Osteocyte (in vitro differentiated cells): Measurements from ENCODE around the gene NKIRAS1. TPM values are rescaled to one million over a fixed set of nuclear protein-coding genes. Genes with fewer than 3 reads are reported as not detected.

Experiments
- DNase-seq: peaks from one replicate; pipeline ENCODE4 v3.0.0; 2021; ENCODE audit warnings: mixed read lengths; ENCODE audit not compliant: unreplicated experiment; ENCODE audit errors: extremely low spot score
- H3K27ac Mint-ChIP-seq: one replicate; pipeline ENCODE4 v1.8.0; 2021; ENCODE audit warnings: mild to moderate bottlenecking, mixed read lengths; ENCODE audit not compliant: unreplicated experiment
- H3K27me3 Mint-ChIP-seq: one replicate; pipeline ENCODE4 v1.8.0; 2021; ENCODE audit warnings: mixed read lengths; ENCODE audit not compliant: unreplicated experiment
- H3K36me3 Mint-ChIP-seq: one replicate; pipeline ENCODE4 v1.8.0; 2021; ENCODE audit warnings: mixed read lengths; ENCODE audit not compliant: unreplicated experiment
- H3K4me1 Mint-ChIP-seq: one replicate; pipeline ENCODE4 v1.8.0; 2021; ENCODE audit warnings: mixed read lengths; ENCODE audit not compliant: unreplicated experiment
- H3K4me3 Mint-ChIP-seq: one replicate; pipeline ENCODE4 v1.8.0; 2021; ENCODE audit warnings: mild to moderate bottlenecking, moderate library complexity, mixed read lengths; ENCODE audit not compliant: unreplicated experiment
- H3K9me3 Mint-ChIP-seq: one replicate; pipeline ENCODE4 v1.8.0; 2021; ENCODE audit warnings: mixed read lengths; ENCODE audit not compliant: unreplicated experiment
- total RNA-seq: library from RNA; stranded (reverse); gene quantifications from 2 replicates; pipeline ENCODE4 v1.2.1, GENCODE V29; 2021
- TF ChIP-seq, protein P1 (sequence below): fragments of 200-600 bp; sonication (generic); IDR thresholded peaks from 2 replicates; pipeline ENCODE4 v1.5.0; 2021; ENCODE audit warnings: antibody characterized with exemption, mild to moderate bottlenecking, moderate library complexity

Gene NKIRAS1
- total RNA-seq, 1 donor from 2014 or later: 13.1 TPM

DNA sequence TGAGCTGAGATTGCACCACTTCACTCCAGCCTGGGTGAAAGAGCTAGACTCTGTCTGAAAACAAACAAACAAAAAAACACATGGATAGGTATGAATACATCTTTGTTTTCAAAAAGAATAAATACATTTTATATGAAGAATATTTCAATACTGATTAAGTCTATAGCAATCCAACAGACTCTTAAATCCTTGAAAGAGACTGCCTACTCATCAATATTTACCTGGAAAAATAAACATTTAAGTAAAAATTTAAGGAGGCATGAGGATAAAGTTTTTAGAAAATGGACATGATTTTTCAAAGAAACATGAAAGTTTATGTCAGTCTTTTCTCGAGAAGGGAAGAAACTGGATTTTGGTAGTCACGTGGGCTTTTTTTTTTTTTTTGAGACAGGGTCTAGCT is 5.4 kb downstream of the NKIRAS1 start:
- TF ChIP-seq, protein P1, sequence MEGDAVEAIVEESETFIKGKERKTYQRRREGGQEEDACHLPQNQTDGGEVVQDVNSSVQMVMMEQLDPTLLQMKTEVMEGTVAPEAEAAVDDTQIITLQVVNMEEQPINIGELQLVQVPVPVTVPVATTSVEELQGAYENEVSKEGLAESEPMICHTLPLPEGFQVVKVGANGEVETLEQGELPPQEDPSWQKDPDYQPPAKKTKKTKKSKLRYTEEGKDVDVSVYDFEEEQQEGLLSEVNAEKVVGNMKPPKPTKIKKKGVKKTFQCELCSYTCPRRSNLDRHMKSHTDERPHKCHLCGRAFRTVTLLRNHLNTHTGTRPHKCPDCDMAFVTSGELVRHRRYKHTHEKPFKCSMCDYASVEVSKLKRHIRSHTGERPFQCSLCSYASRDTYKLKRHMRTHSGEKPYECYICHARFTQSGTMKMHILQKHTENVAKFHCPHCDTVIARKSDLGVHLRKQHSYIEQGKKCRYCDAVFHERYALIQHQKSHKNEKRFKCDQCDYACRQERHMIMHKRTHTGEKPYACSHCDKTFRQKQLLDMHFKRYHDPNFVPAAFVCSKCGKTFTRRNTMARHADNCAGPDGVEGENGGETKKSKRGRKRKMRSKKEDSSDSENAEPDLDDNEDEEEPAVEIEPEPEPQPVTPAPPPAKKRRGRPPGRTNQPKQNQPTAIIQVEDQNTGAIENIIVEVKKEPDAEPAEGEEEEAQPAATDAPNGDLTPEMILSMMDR: no peak
- Mint-ChIP-seq H3K27ac (no peak overlapping the region), H3K4me3 (no peak overlapping the region), H3K27me3 (no peaks in the 10 kb centered on the region), H3K36me3 (peaks cover 18% of the 10 kb centered on the region), H3K4me1 (peaks cover 23% of the 10 kb centered on the region), H3K9me3 (no peaks in the 10 kb centered on the region)
- no peak for DNase-seq

DNA sequence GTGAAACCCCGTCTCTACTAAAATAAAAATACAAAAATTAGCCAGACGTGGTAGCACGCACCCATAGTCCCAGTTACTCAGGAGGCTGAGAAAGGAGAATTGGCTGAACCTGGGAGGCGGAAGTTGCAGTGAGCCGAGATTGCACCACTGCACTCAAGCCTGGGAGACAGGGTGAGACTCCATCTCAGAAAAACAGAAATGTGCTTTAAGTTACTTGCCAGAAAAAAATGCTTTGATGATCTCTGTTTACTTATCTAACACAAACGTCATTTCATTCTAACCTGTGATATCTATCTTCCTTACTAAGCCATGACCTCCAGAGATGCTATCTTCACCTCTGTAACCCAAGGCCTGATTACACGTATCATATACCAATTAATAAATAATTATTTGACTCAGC is 7.4 kb downstream of the NKIRAS1 start:
- no peaks in the 10 kb centered on the region for H3K27me3 Mint-ChIP-seq
- H3K9me3 Mint-ChIP-seq: no peaks in the 10 kb centered on the region
- DNase-seq: no peak
- TF ChIP-seq, protein P1: no peak
- H3K4me1 Mint-ChIP-seq: peaks cover 6% of the 10 kb centered on the region
- H3K36me3 Mint-ChIP-seq: peaks cover 32% of the 10 kb centered on the region
- H3K27ac Mint-ChIP-seq: no peak overlapping the region
- H3K4me3 Mint-ChIP-seq: no peak overlapping the region

DNA sequence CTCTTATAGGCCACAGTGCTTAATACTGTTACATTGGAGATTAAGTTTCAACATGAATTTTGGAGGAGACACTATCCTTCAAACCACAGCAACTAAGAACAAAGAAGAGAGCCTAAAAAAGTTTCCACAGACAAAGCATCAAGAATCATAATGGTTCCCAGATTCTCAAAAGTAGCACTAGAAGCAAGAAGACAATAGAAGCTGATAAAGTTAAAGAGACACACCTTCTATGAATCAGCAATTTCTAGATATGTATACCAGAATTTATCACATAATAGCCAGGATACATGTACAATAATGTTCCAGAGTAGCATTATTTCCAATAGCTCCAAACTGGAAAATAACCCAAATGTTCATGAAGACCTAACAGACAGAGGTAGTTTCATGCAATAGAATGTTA is 12.2 kb downstream of the NKIRAS1 start:
- DNase-seq: no peak
- TF ChIP-seq, protein P1: no peak
- Mint-ChIP-seq H3K9me3 (no peaks in the 10 kb centered on the region), H3K4me1 (no peaks in the 10 kb centered on the region), H3K27me3 (no peaks in the 10 kb centered on the region), H3K4me3 (no peak overlapping the region), H3K27ac (no peak overlapping the region), H3K36me3 (peaks cover 44% of the 10 kb centered on the region)

DNA sequence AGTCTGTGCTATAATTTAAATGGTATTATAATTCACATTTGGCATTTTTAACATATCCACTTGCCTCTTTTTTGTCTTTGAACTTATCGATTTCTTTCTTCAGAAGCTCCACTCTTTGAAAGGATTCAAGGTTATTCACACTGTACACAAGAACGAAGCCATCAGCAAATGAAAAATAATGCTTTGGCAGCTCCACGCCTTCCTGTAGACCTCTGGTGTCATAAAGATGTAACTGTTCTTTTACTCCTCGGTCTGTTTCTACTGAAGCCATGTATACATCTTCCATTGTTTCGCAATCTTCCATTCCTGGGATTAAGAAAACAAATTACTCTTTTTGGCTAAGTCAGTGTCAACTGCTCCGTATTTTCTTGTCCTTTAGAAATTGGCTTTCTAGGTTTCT is 16.0 kb downstream of the NKIRAS1 start:
- Mint-ChIP-seq H3K4me3 (no peak overlapping the region), H3K9me3 (peaks cover 4% of the 10 kb centered on the region), H3K27ac (no peak overlapping the region), H3K4me1 (no peaks in the 10 kb centered on the region), H3K36me3 (peaks cover 62% of the 10 kb centered on the region), H3K27me3 (no peaks in the 10 kb centered on the region)
- TF ChIP-seq, protein P1: no peak
- DNase-seq: no peak

DNA sequence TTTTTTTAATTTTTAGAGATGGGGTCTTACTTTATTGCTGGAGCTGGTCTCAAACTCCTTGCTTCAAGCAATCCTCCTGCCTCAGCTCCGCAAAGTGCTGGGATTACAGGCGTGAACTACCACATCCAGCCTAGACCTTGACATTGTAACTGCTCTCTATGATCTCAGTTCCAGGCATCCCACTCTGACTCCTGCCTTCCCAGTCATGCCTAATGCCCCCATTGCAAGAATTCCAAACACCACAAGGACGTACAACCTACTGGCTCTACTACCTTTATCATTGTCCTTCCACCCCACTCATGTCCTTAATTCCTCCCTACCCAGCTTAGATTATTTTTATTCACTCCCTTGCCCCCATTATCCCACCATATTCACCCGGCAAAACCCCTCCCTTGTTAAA is 21.6 kb downstream of the NKIRAS1 start:
- Mint-ChIP-seq H3K36me3 (peaks cover 44% of the 10 kb centered on the region), H3K27ac (no peak overlapping the region), H3K4me1 (no peaks in the 10 kb centered on the region)

More for the DNA sequence above, 21.6 kb downstream of the NKIRAS1 start:
- H3K9me3 Mint-ChIP-seq: peaks cover 4% of the 10 kb centered on the region
- no peak overlapping the region for H3K4me3 Mint-ChIP-seq
- TF ChIP-seq, protein P1: no peak
- H3K27me3 Mint-ChIP-seq: no peaks in the 10 kb centered on the region
- no peak for DNase-seq
